NCI-H2227 (cell line): ENCODE data around the gene CHL1.

ENCODE experiments used
- DNase-seq: peaks from one replicate; lab custom pipeline; 2025; ENCODE audit not compliant: unreplicated experiment; lab: John Stamatoyannopoulos, UW

CHL1 gene

DNA sequence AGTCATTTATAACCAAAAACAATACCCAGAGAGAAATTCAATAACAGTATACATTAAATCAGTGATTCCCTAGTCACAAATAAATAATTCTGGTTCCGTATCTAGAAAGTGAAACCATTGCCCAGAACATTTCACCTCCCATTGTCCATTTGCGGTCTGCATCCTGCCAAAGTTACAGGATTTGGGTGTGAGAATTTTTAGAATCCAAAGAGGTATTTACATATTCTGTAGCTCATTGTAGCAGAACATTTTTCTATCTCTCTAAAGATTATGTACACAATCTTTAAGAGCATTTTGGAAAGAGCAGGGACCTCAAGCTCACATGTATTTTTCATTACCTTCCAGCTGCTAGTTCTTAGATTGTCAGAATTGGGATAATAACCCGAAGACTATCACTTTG lies 261.6 kb downstream of the CHL1 start:
- no peak for DNase-seq

DNA sequence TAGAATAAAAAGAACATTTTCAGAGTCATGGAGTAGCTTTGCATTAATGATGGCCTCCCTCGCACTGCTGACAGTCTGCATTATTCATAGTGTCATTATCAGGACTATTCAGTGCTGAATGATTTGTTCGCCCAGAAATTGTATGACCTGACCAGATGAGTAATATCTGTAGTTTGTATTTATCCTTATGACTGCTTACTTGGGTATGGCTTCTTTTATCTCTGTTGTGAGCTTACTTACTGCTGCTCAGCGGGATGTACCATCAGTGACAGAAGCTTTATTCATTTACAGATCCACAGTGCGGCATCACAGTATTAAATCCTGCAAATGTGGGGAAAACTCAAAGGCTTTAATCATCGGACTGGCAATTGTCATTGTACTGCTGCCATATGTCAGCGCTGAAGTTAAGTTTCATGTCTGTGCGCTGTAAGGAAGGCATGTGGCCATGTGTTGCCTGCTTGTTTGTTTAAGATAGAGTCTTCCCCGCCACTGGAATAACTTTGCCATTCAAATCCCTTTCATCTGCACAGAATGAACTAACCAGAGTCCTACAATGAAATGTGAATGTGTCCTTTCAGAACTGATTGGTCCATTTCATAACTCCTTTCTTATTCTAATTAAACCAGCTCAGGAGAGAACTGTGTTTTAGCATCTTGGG lies 262.2 kb downstream of the CHL1 start:
- peak; percentile 0 for DNase-seq
